GM12878 (cell line): ENCODE data around the gene ACTN3. TPM values are rescaled to one million over a fixed set of nuclear protein-coding genes. Genes with fewer than 3 reads are reported as not detected.

Experiments
- ATAC-seq: fragments of 200-7000 bp; cut with Tn5 transposase; 3 replicates; pipeline ENCODE4 v1.9.1; 2020; ENCODE audit warnings: mild to moderate bottlenecking, moderate library complexity
- BruUV-seq: library from RNA; stranded (reverse); fragments of 400-500 nt; replicated peaks from 2 replicates; lab custom pipeline; 2021; lab: Mats Ljungman, UMichigan
- CTCF ChIA-PET: fragments of 300-600 bp; sonication (Branson Sonifier 250); formaldehyde crosslinking; extraction: SDS; loops from one replicate; lab custom pipeline; 2021; ENCODE audit warnings: inconsistent platforms; lab: Yijun Ruan, JAX
- POLR2A ChIA-PET: fragments of 350-600 bp; formaldehyde crosslinking; extraction: SDS; loops from one replicate; lab custom pipeline; 2021; ENCODE audit warnings: inconsistent platforms; lab: Charles Lee
- RAD21 ChIA-PET: fragments of 300-600 bp; sonication (Branson Sonifier 250); formaldehyde crosslinking; loops from one replicate; lab custom pipeline; 2023; ENCODE audit warnings: antibody characterized with exemption; ENCODE audit not compliant: unreplicated experiment; lab: Charles Lee
- SMC1A ChIA-PET: fragments of 300-600 bp; sonication (Branson Sonifier 250); formaldehyde crosslinking; loops from one replicate; lab custom pipeline; 2023; ENCODE audit not compliant: unreplicated experiment, uncharacterized antibody; lab: Charles Lee
- DNase-seq: peaks from one replicate; pipeline ENCODE4 v3.0.0-alpha.2; 2011; ENCODE audit warnings: low read depth, low spot score
- FAIRE-seq: peaks from 3 replicates; lab custom pipeline; 2011; peaks lifted over from hg19 to GRCh38; lab: Jason Lieb, UNC
- H2AFZ ChIP-seq: 2 replicates; pipeline ENCODE4 v1.6.0; 2011; ENCODE audit warnings: low read depth, low read length, control low read depth; ENCODE audit not compliant: control insufficient read depth
- H3K27ac ChIP-seq: 2 replicates; pipeline ENCODE4 v1.5.1; 2011; ENCODE audit warnings: control low read depth; ENCODE audit not compliant: control insufficient read depth, insufficient read depth
- H3K27me3 ChIP-seq, 2 experiments: replicated peaks in 1 of 2; 2 replicates each; pipeline versions ENCODE4 v1.6.0 to v1.6.1; 2011; ENCODE audit warnings: low read length in 1 of 2; ENCODE audit not compliant: control insufficient read depth in 2 of 2, insufficient read depth in 2 of 2
- H3K36me3 ChIP-seq, 2 experiments: 2 replicates each; pipeline ENCODE4 v1.5.1; 2011; ENCODE audit warnings: low read length in 1 of 2; ENCODE audit not compliant: control insufficient read depth in 2 of 2, insufficient read depth in 2 of 2
- H3K4me1 ChIP-seq: 2 replicates; pipeline ENCODE4 v1.6.1; 2011; ENCODE audit warnings: mild to moderate bottlenecking, low read length, moderate library complexity, mixed read lengths; ENCODE audit not compliant: control insufficient read depth, insufficient read depth
- H3K4me2 ChIP-seq: 2 replicates; pipeline ENCODE4 v1.6.0; 2011; ENCODE audit warnings: control low read depth; ENCODE audit not compliant: control insufficient read depth, insufficient read depth
- H3K4me3 ChIP-seq: fragments of 200-600 bp; sonication (generic); 2 replicates; pipeline ENCODE4 v1.5.1; 2016
- H3K79me2 ChIP-seq: 2 replicates; pipeline ENCODE4 v1.6.0; 2011; ENCODE audit warnings: low read length; ENCODE audit not compliant: control insufficient read depth, insufficient read depth
- H3K9ac ChIP-seq: 2 replicates; pipeline ENCODE4 v1.8.0; 2011; ENCODE audit warnings: low read length, control low read depth, mixed read lengths; ENCODE audit not compliant: control insufficient read depth, insufficient read depth
- H3K9me3 ChIP-seq: replicated peaks from 3 replicates; pipeline ENCODE4 v1.5.1; 2011; ENCODE audit warnings: mild to moderate bottlenecking, low read length; ENCODE audit not compliant: control insufficient read depth, insufficient read depth
- H4K20me1 ChIP-seq: 2 replicates; pipeline ENCODE4 v1.6.0; 2011; ENCODE audit not compliant: control insufficient read depth, insufficient read depth
- BCL11A ChIP-seq: IDR thresholded peaks from 2 replicates; pipeline ENCODE4 v1.6.1; 2011; ENCODE audit warnings: low read depth, low read length
- BMI1 ChIP-seq: fragments of 450-650 bp; IDR thresholded peaks from 2 replicates; pipeline ENCODE4 v1.6.1; 2016; ENCODE audit warnings: mild to moderate bottlenecking, moderate library complexity, borderline replicate concordance
- JUNB ChIP-seq: IDR thresholded peaks from 2 replicates; pipeline ENCODE4 v1.6.1; 2016; ENCODE audit warnings: antibody characterized with exemption, mild to moderate bottlenecking
- JUND ChIP-seq: IDR thresholded peaks from 2 replicates; pipeline ENCODE4 v1.6.1; 2012; ENCODE audit warnings: low read depth, mild to moderate bottlenecking, low read length, improper control_type of control experiment, moderate library complexity
- PBX3 ChIP-seq: IDR thresholded peaks from 2 replicates; pipeline ENCODE4 v1.6.1; 2011; ENCODE audit warnings: mild to moderate bottlenecking, low read depth, low read length, moderate library complexity; ENCODE audit not compliant: insufficient replicate concordance
- POU2F2 ChIP-seq: IDR thresholded peaks from 3 replicates; pipeline ENCODE4 v1.6.1; 2011; ENCODE audit warnings: low read depth, mild to moderate bottlenecking, low read length, borderline replicate concordance
- ZBED1 ChIP-seq: IDR thresholded peaks from 2 replicates; pipeline ENCODE4 v1.6.1; 2016; ENCODE audit warnings: borderline replicate concordance
- WGBS: methylation state at CpG from one replicate; pipeline ENCODE4 v1.1.6; 2016; ENCODE audit warnings: low lambda C conversion rate; ENCODE audit not compliant: insufficient replicate concordance, insufficient coverage; ENCODE audit errors: missing lambda C conversion rate; 5-methylcytosine and 5-hydroxymethylcytosine counted together
- in situ Hi-C: fragments of 300-500 bp; cut with MboI; formaldehyde crosslinking; loops from 9 replicates; pipeline ENCODE4 v1.14.3; 2018; ENCODE audit warnings: mixed read lengths
- intact Hi-C: fragments of 100-400 bp; cut with micrococcal nuclease; formaldehyde crosslinking; loops from one replicate; pipeline ENCODE4 v1.14.2; 2022; ENCODE audit not compliant: unreplicated experiment
- polyA plus RNA-seq, 11 experiments: library from polyadenylated mRNA; depleted of rRNA in 4 of 11; unstranded in 6 of 11; stranded (reverse) in 5 of 11; fragments of >200 nt; fragmentation: Nextera tagmentation in 4 of 11; fragmentation: Illumina TruSeq in 1 of 11; extraction: Ambion mirVana in 4 of 11; extraction: Trizol in 1 of 11; gene quantifications; 1 replicate in 1 of 11; 2 replicates in 10 of 11; pipeline versions ENCODE4 v1.2.1 to v1.2.3, GENCODE V29; 2011 to 2016; ENCODE audit warnings: inconsistent platforms in 2 of 11, missing spikeins in 2 of 11, low read depth in 1 of 11
- total RNA-seq, 4 experiments: library from RNA; depleted of rRNA in 3 of 4; stranded (reverse); fragments of >200 nt in 3 of 4; fragmentation: Illumina TruSeq in 1 of 4; extraction: Trizol in 1 of 4; gene quantifications; 2 replicates each; pipeline versions ENCODE4 v1.2.1 to v1.2.3, GENCODE V29; 2013 to 2021
- TF ChIP-seq, protein P1 (sequence below): fragments of 150-350 bp; IDR thresholded peaks from 2 replicates; pipeline ENCODE4 v1.6.1; 2016; ENCODE audit warnings: low read depth, low read length
- TF ChIP-seq, protein P2 (sequence below): IDR thresholded peaks from 2 replicates; pipeline ENCODE4 v1.6.1; 2012; ENCODE audit warnings: low read depth, low read length, improper control_type of control experiment
- TF ChIP-seq, protein P3 (sequence below): fragments of 450-650 bp; IDR thresholded peaks from 2 replicates; pipeline ENCODE4 v1.6.1; 2017; ENCODE audit warnings: borderline replicate concordance
- TF ChIP-seq, protein P4 (sequence below): fragments of 450-650 bp; IDR thresholded peaks from 2 replicates; pipeline ENCODE4 v1.6.1; 2017; ENCODE audit warnings: mild to moderate bottlenecking, low read depth, inconsistent platforms; ENCODE audit not compliant: poor library complexity, severe bottlenecking

ACTN3 gene
- total and polyA plus RNA-seq, 10 of the 15 experiments (the other 5 are each of a cell fraction or from before 2014, with no cell fraction given): 0.06 to 0.67 (median 0.17) TPM; not detected in 3

DNA sequence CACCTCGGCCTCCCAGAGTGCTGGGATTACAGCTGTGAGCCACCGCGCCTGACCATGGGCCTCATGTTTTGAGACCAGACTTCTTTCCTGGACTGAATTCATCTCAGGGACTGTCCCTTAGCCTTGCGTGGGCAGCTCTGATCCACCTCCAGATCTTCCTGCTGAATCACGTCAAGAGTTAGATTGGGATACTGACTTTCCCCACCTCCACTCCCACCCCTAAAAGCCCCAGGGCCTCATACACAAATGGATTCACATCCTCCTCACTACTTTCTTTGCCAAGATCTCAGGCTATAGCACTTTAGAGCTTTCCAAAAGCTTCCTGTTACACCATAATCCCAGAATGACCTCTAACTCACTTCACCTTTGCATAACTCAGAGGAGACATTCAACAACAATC is 34.1 kb downstream of the ACTN3 start:
- BruUV-seq: no TSS peak
- TF ChIP-seq JUNB (no peak), POU2F2 (no peak), PBX3 (no peak), JUND (no peak), ZBED1 (no peak), BMI1 (no peak), BCL11A (no peak)
- TF ChIP-seq, protein P1, sequence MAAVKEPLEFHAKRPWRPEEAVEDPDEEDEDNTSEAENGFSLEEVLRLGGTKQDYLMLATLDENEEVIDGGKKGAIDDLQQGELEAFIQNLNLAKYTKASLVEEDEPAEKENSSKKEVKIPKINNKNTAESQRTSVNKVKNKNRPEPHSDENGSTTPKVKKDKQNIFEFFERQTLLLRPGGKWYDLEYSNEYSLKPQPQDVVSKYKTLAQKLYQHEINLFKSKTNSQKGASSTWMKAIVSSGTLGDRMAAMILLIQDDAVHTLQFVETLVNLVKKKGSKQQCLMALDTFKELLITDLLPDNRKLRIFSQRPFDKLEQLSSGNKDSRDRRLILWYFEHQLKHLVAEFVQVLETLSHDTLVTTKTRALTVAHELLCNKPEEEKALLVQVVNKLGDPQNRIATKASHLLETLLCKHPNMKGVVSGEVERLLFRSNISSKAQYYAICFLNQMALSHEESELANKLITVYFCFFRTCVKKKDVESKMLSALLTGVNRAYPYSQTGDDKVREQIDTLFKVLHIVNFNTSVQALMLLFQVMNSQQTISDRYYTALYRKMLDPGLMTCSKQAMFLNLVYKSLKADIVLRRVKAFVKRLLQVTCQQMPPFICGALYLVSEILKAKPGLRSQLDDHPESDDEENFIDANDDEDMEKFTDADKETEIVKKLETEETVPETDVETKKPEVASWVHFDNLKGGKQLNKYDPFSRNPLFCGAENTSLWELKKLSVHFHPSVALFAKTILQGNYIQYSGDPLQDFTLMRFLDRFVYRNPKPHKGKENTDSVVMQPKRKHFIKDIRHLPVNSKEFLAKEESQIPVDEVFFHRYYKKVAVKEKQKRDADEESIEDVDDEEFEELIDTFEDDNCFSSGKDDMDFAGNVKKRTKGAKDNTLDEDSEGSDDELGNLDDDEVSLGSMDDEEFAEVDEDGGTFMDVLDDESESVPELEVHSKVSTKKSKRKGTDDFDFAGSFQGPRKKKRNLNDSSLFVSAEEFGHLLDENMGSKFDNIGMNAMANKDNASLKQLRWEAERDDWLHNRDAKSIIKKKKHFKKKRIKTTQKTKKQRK: no peak
- TF ChIP-seq, protein P2, sequence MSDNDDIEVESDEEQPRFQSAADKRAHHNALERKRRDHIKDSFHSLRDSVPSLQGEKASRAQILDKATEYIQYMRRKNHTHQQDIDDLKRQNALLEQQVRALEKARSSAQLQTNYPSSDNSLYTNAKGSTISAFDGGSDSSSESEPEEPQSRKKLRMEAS: no peak
- TF ChIP-seq, protein P3, sequence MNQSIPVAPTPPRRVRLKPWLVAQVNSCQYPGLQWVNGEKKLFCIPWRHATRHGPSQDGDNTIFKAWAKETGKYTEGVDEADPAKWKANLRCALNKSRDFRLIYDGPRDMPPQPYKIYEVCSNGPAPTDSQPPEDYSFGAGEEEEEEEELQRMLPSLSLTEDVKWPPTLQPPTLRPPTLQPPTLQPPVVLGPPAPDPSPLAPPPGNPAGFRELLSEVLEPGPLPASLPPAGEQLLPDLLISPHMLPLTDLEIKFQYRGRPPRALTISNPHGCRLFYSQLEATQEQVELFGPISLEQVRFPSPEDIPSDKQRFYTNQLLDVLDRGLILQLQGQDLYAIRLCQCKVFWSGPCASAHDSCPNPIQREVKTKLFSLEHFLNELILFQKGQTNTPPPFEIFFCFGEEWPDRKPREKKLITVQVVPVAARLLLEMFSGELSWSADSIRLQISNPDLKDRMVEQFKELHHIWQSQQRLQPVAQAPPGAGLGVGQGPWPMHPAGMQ: no peak
- TF ChIP-seq, protein P4, sequence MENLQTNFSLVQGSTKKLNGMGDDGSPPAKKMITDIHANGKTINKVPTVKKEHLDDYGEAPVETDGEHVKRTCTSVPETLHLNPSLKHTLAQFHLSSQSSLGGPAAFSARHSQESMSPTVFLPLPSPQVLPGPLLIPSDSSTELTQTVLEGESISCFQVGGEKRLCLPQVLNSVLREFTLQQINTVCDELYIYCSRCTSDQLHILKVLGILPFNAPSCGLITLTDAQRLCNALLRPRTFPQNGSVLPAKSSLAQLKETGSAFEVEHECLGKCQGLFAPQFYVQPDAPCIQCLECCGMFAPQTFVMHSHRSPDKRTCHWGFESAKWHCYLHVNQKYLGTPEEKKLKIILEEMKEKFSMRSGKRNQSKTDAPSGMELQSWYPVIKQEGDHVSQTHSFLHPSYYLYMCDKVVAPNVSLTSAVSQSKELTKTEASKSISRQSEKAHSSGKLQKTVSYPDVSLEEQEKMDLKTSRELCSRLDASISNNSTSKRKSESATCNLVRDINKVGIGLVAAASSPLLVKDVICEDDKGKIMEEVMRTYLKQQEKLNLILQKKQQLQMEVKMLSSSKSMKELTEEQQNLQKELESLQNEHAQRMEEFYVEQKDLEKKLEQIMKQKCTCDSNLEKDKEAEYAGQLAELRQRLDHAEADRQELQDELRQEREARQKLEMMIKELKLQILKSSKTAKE: no peak
- TF ChIP-seq, all 136 proteins: peak for 0
- no peak for ATAC-seq

More for the DNA sequence above, 34.1 kb downstream of the ACTN3 start:
- Histone ChIP-seq H3K4me1 (no peaks in the 10 kb centered on the region; the same call in 1 of the 2 replicates), H3K9ac (no peak overlapping the region), H3K4me2 (no peak overlapping the region), H3K27me3 (no peaks in the 10 kb centered on the region), H3K79me2 (no peaks in the 10 kb centered on the region), H3K36me3 (no peaks in the 10 kb centered on the region), H3K4me3 (no peak overlapping the region), H2AFZ (no peak overlapping the region), H3K27ac (no peak overlapping the region), H4K20me1 (no peaks in the 10 kb centered on the region), H3K9me3 (peaks cover 2% of the 10 kb centered on the region; the same call in 1 of the 3 replicates)
- 62% methylated on average over 5 of the region's 5 CpGs for WGBS
- in situ Hi-C loops (no loop called here), intact Hi-C loops (no loop called here)
- FAIRE-seq (no peak), DNase-seq (no peak)
- ChIA-PET POLR2A (interaction anchor here (0.9 to 1.5 kb wide), 2 partner anchors 13 to 97 kb away, joined by 3 to 7 read pairs; partner anchors contain the start of gene RBM4B), CTCF (interaction anchor here (0.8 to 8.3 kb wide), 8 partner anchors 11 to 249 kb away, joined by 3 to 166 read pairs (median 4); partner anchors contain the start of genes CCDC87, CCS, RBM4 and RBM4B), RAD21 (interaction anchor here (0.8 to 1.5 kb wide), 4 partner anchors 30 to 97 kb away, joined by 3 to 14 read pairs (median 4); partner anchors contain the start of gene RBM4B), SMC1A (interaction anchor here (1.1 to 5.7 kb wide), 3 partner anchors 12 to 97 kb away, joined by 3 to 74 read pairs (median 6); partner anchors contain the start of genes CCDC87, CCS and RBM4B)
